Stimulated activated naive B cell treated with anti-CD40 and anti-IgM and Interleukin-4, amounts not matched to agents 10 μg/mL and 1 μg/mL and 100 μg/mL, for 72 hours (primary cell): ENCODE measurements around the gene AAMP.

Source experiments
- ATAC-seq, 2 donors: fragments of 150-1000 bp; cut with Tn5 transposase; replicated peaks; 2 replicates each; pipeline ENCODE4 v1.10.0; 2021; ENCODE audit warnings: moderate library complexity in 1 of 2
- DNase-seq: peaks from one replicate; pipeline ENCODE4 v3.0.0; 2021
- H3K27ac Mint-ChIP-seq: one replicate; pipeline ENCODE4 v1.8.0; 2022; ENCODE audit warnings: mild to moderate bottlenecking, mixed read lengths
- H3K27me3 Mint-ChIP-seq, 2 donors: one replicate each; pipeline ENCODE4 v1.8.0; 2022; ENCODE audit warnings: mixed read lengths in 2 of 2
- H3K36me3 Mint-ChIP-seq, 2 donors: one replicate each; pipeline ENCODE4 v1.8.0; 2022; ENCODE audit warnings: mixed read lengths in 2 of 2, mild to moderate bottlenecking in 1 of 2
- H3K4me1 Mint-ChIP-seq, 2 donors: one replicate each; pipeline ENCODE4 v1.8.0; 2022; ENCODE audit warnings: mixed read lengths in 2 of 2, mild to moderate bottlenecking in 1 of 2
- H3K4me3 Mint-ChIP-seq, 2 donors: one replicate each; pipeline ENCODE4 v1.8.0; 2022; ENCODE audit warnings: mild to moderate bottlenecking in 2 of 2, mixed read lengths in 2 of 2, moderate library complexity in 1 of 2
- H3K9me3 Mint-ChIP-seq, 2 donors: one replicate each; pipeline ENCODE4 v1.8.0; 2022; ENCODE audit warnings: mixed read lengths in 2 of 2, mild to moderate bottlenecking in 1 of 2

AAMP gene

GRCh38 chr2:218261423-218262236, 8.3 kb downstream of the AAMP start:
- Mint-ChIP-seq H3K9me3 (no peaks in the 10 kb centered on the region), H3K27me3 (no peaks in the 10 kb centered on the region), H3K4me3 (peak overlapping the region; percentile 10 to 25), H3K36me3 (peaks cover 32 to 49% of the 10 kb centered on the region in 2 donors), H3K27ac (peak overlapping the region; percentile 62), H3K4me1 (peaks cover 55 to 90% of the 10 kb centered on the region in 2 donors)
- DNase-seq = no peak
- peak in 1 of 2 donors; percentile 14 for ATAC-seq

- ATAC-seq = no peak
- no peak for DNase-seq
- Mint-ChIP-seq H3K4me1 (peaks cover 58 to 92% of the 10 kb centered on the region in 2 donors), H3K9me3 (no peaks in the 10 kb centered on the region), H3K27me3 (no peaks in the 10 kb centered on the region), H3K36me3 (peaks cover 30 to 50% of the 10 kb centered on the region in 2 donors), H3K4me3 (peak within 1 kb of the TSS; percentile 10 to 31), H3K27ac (peak within 1 kb of the TSS; percentile 65)
Measured at GRCh38 chr2:218260742-218261422, 9.1 kb downstream of the AAMP start, which contains the start of gene GPBAR1. Gene GPBAR1 (plus strand): TSS chr2:218261015. CDS start chr2:218262725, 1,710 bp downstream.

GRCh38 chr2:218260166-218260565, 9.8 kb downstream of the AAMP start:
- Mint-ChIP-seq H3K27me3 (no peaks in the 10 kb centered on the region), H3K36me3 (peaks cover 27 to 50% of the 10 kb centered on the region in 2 donors), H3K4me3 (no peak overlapping the region), H3K4me1 (peaks cover 58 to 92% of the 10 kb centered on the region in 2 donors), H3K9me3 (no peaks in the 10 kb centered on the region), H3K27ac (peak overlapping the region; percentile 65)
- DNase-seq = no peak
- ATAC-seq = no peak

GRCh38 chr2:218259099-218259961, 10.6 kb downstream of the AAMP start:
- Mint-ChIP-seq H3K4me3 (peak overlapping the region; percentile 6 to 31), H3K36me3 (peaks cover 29 to 52% of the 10 kb centered on the region in 2 donors), H3K27me3 (no peaks in the 10 kb centered on the region), H3K9me3 (no peaks in the 10 kb centered on the region), H3K4me1 (peaks cover 58 to 93% of the 10 kb centered on the region in 2 donors), H3K27ac (peak overlapping the region; percentile 86)
- ATAC-seq = no peak
- no peak for DNase-seq

GRCh38 chr2:218257390-218257981, 12.5 kb downstream of the AAMP start:
- DNase-seq (peak; percentile 81), ATAC-seq (peak; percentile 93 to 95)
- Mint-ChIP-seq H3K4me3 (peak overlapping the region; percentile 59 to 65), H3K27me3 (no peaks in the 10 kb centered on the region), H3K9me3 (no peaks in the 10 kb centered on the region), H3K4me1 (peaks cover 52 to 88% of the 10 kb centered on the region in 2 donors), H3K36me3 (peaks cover 28 to 51% of the 10 kb centered on the region in 2 donors), H3K27ac (peak overlapping the region; percentile 94)

- Mint-ChIP-seq H3K27me3 (no peaks in the 10 kb centered on the region), H3K4me1 (peaks cover 49 to 83% of the 10 kb centered on the region in 2 donors), H3K4me3 (peak overlapping the region in 1 of 2 donors; percentile 8), H3K36me3 (peaks cover 30 to 51% of the 10 kb centered on the region in 2 donors), H3K27ac (peak overlapping the region; percentile 83), H3K9me3 (no peaks in the 10 kb centered on the region)
- ATAC-seq = no peak
- DNase-seq = no peak
Measured at GRCh38 chr2:218256612-218257350, 13.2 kb downstream of the AAMP start.

- ATAC-seq (no peak), DNase-seq (no peak)
- Mint-ChIP-seq H3K36me3 (peaks cover 40 to 57% of the 10 kb centered on the region in 2 donors), H3K4me1 (peaks cover 41 to 70% of the 10 kb centered on the region in 2 donors), H3K27ac (no peak overlapping the region), H3K4me3 (no peak overlapping the region), H3K27me3 (no peaks in the 10 kb centered on the region), H3K9me3 (no peaks in the 10 kb centered on the region)
Measured at GRCh38 chr2:218255446-218255845, 14.5 kb downstream of the AAMP start.

GRCh38 chr2:218253232-218253625, 16.7 kb downstream of the AAMP start:
- Mint-ChIP-seq H3K4me3 (no peak overlapping the region), H3K27me3 (no peaks in the 10 kb centered on the region)

GRCh38 chr2:218252509-218253231, 17.3 kb downstream of the AAMP start:
- ATAC-seq = no peak

More at GRCh38 chr2:218253232-218253625, 16.7 kb downstream of the AAMP start:
- Mint-ChIP-seq H3K27ac (peak overlapping the region; percentile 88), H3K9me3 (no peaks in the 10 kb centered on the region), H3K4me1 (peaks cover 25 to 56% of the 10 kb centered on the region in 2 donors), H3K36me3 (peaks cover 50 to 68% of the 10 kb centered on the region in 2 donors)
- no peak for DNase-seq
- no peak for ATAC-seq

GRCh38 chr2:218249691-218250090, 20.2 kb downstream of the AAMP start:
- Mint-ChIP-seq H3K27me3 (no peaks in the 10 kb centered on the region), H3K4me1 (peaks cover 9 to 26% of the 10 kb centered on the region in 2 donors), H3K4me3 (no peak overlapping the region), H3K27ac (peak overlapping the region; percentile 62), H3K9me3 (no peaks in the 10 kb centered on the region), H3K36me3 (peaks cover 67 to 72% of the 10 kb centered on the region in 2 donors)
- DNase-seq (no peak), ATAC-seq (no peak)

More at GRCh38 chr2:218252509-218253231, 17.3 kb downstream of the AAMP start:
- Mint-ChIP-seq H3K9me3 (no peaks in the 10 kb centered on the region), H3K27ac (peak overlapping the region; percentile 88), H3K36me3 (peaks cover 53 to 70% of the 10 kb centered on the region in 2 donors), H3K4me1 (peaks cover 25 to 51% of the 10 kb centered on the region in 2 donors), H3K27me3 (no peaks in the 10 kb centered on the region), H3K4me3 (no peak overlapping the region)
- DNase-seq = no peak

- ATAC-seq = peak; percentile 38 to 65
- H3K4me1 Mint-ChIP-seq = peaks cover 2 to 14% of the 10 kb centered on the region in 2 donors
Measured at GRCh38 chr2:218245214-218245613, 24.7 kb downstream of the AAMP start.

GRCh38 chr2:218244665-218245064, 25.3 kb downstream of the AAMP start:
- Mint-ChIP-seq H3K4me1 (peaks cover 2 to 8% of the 10 kb centered on the region in 2 donors), H3K4me3 (no peak overlapping the region), H3K36me3 (peaks cover 52 to 63% of the 10 kb centered on the region in 2 donors), H3K27me3 (no peaks in the 10 kb centered on the region), H3K27ac (peak overlapping the region; percentile 83), H3K9me3 (no peaks in the 10 kb centered on the region)
- no peak for DNase-seq
- ATAC-seq = no peak

More at GRCh38 chr2:218245214-218245613, 24.7 kb downstream of the AAMP start:
- DNase-seq = no peak
- no peak overlapping the region for H3K4me3 Mint-ChIP-seq
- H3K27me3 Mint-ChIP-seq = no peaks in the 10 kb centered on the region
- no peaks in the 10 kb centered on the region for H3K9me3 Mint-ChIP-seq
- H3K36me3 Mint-ChIP-seq = peaks cover 56 to 68% of the 10 kb centered on the region in 2 donors
- H3K27ac Mint-ChIP-seq = peak overlapping the region; percentile 83
